Neural cell (in vitro differentiated cells): ENCODE data around the gene IL17D. TPM values are rescaled to one million over a fixed set of nuclear protein-coding genes. Genes with fewer than 3 reads are reported as not detected.

ENCODE experiments used
- H2AFZ ChIP-seq: fragments of 200-600, 300-800 bp; sonication (generic), shearing (Covaris generic); 2 replicates; pipeline ENCODE4 v1.6.0; 2014; ENCODE audit warnings: low read depth, mild to moderate bottlenecking, antibody characterized with exemption, low read length, moderate library complexity
- H3F3A ChIP-seq: fragments of 200-600 bp; shearing (Covaris generic); 2 replicates; pipeline ENCODE4 v1.6.1; 2016; ENCODE audit warnings: mild to moderate bottlenecking, moderate library complexity, mixed read lengths, antibody characterized with exemption, low read length; ENCODE audit not compliant: insufficient read depth, poor library complexity, severe bottlenecking
- H3K27ac ChIP-seq: fragments of 200-600, 300-800 bp; sonication (generic), shearing (Covaris generic); 2 replicates; pipeline ENCODE4 v1.5.1; 2014; ENCODE audit warnings: mild to moderate bottlenecking, low read length, moderate library complexity
- H3K27me3 ChIP-seq: fragments of 300-800, 200-600 bp; sonication (generic), shearing (Covaris generic); 2 replicates; pipeline ENCODE4 v1.6.0; 2014; ENCODE audit warnings: mild to moderate bottlenecking, low read depth, low read length, moderate library complexity; ENCODE audit not compliant: insufficient read depth
- H3K36me3 ChIP-seq: fragments of 300-800, 200-600 bp; sonication (generic), shearing (Covaris generic); 2 replicates; pipeline ENCODE4 v1.5.1; 2014; ENCODE audit warnings: mild to moderate bottlenecking, antibody characterized with exemption, low read length, moderate library complexity; ENCODE audit not compliant: insufficient read depth
- H3K4me2 ChIP-seq: fragments of 300-800, 200-600 bp; sonication (generic), shearing (Covaris generic); 2 replicates; pipeline ENCODE4 v1.6.0; 2014; ENCODE audit warnings: mild to moderate bottlenecking, low read length
- H3K4me3 ChIP-seq: fragments of 300-800, 200-600 bp; sonication (generic), shearing (Covaris generic); 2 replicates; pipeline ENCODE4 v1.5.1; 2014; ENCODE audit warnings: mild to moderate bottlenecking, low read length, moderate library complexity
- H3K79me2 ChIP-seq: fragments of 200-600 bp; shearing (Covaris generic); replicated peaks from 2 replicates; pipeline ENCODE4 v1.6.0; 2014; ENCODE audit warnings: mild to moderate bottlenecking, low read length, moderate library complexity; ENCODE audit not compliant: insufficient read depth
- H3K9ac ChIP-seq: fragments of 300-800, 200-600 bp; sonication (generic), shearing (Covaris generic); 2 replicates; pipeline ENCODE4 v1.6.1; 2016; ENCODE audit warnings: mild to moderate bottlenecking, low read length, mixed read lengths
- H3K9me2 ChIP-seq: fragments of 200-600 bp; shearing (Covaris generic); 2 replicates; pipeline ENCODE4 v1.6.1; 2016; ENCODE audit warnings: mild to moderate bottlenecking, low read length, mixed read lengths; ENCODE audit not compliant: insufficient read depth
- H3K9me3 ChIP-seq: fragments of 200-600, 300-800 bp; sonication (generic), shearing (Covaris generic); 2 replicates; pipeline ENCODE4 v1.6.1; 2016; ENCODE audit warnings: mild to moderate bottlenecking, mixed run types, low read length, moderate library complexity, mixed read lengths
- H4K20me1 ChIP-seq: fragments of 200-600 bp; shearing (Covaris generic); 2 replicates; pipeline ENCODE4 v1.6.1; 2016; ENCODE audit warnings: mild to moderate bottlenecking, mixed run types; ENCODE audit not compliant: insufficient read depth
- CTCF ChIP-seq: fragments of 450-650 bp; IDR thresholded peaks from 2 replicates; pipeline ENCODE4 v1.5.1; 2014; ENCODE audit warnings: antibody characterized with exemption, mild to moderate bottlenecking, moderate library complexity; ENCODE audit not compliant: poor library complexity, severe bottlenecking
- EP300 ChIP-seq: fragments of 450-650 bp; conservative IDR thresholded peaks from 2 replicates; pipeline ENCODE4 v1.6.1; 2014; ENCODE audit warnings: antibody characterized with exemption, mild to moderate bottlenecking, moderate library complexity; ENCODE audit not compliant: poor library complexity, severe bottlenecking
- EZH2 ChIP-seq: fragments of 200-600, 300-800 bp; shearing (Covaris generic), sonication (generic); IDR thresholded peaks from 2 replicates; pipeline ENCODE4 v1.6.1; 2014; ENCODE audit warnings: antibody characterized with exemption, low read length, borderline replicate concordance, mild to moderate bottlenecking; ENCODE audit not compliant: insufficient read depth, poor library complexity, severe bottlenecking
- MXI1 ChIP-seq: fragments of 450-650 bp; conservative IDR thresholded peaks from 2 replicates; pipeline ENCODE4 v1.6.1; 2014; ENCODE audit warnings: antibody characterized with exemption, mild to moderate bottlenecking; ENCODE audit not compliant: poor library complexity, severe bottlenecking
- POLR2AphosphoS5 ChIP-seq: IDR thresholded peaks from 2 replicates; pipeline ENCODE4 v1.6.1; 2012
- RAD21 ChIP-seq: fragments of 450-650 bp; conservative IDR thresholded peaks from 2 replicates; pipeline ENCODE4 v1.6.1; 2014; ENCODE audit warnings: antibody characterized with exemption, mild to moderate bottlenecking, moderate library complexity
- SMC3 ChIP-seq: fragments of 450-650 bp; conservative IDR thresholded peaks from 2 replicates; pipeline ENCODE4 v1.6.1; 2014; ENCODE audit warnings: antibody characterized with exemption, mild to moderate bottlenecking, moderate library complexity; ENCODE audit not compliant: poor library complexity
- TAF1 ChIP-seq: IDR thresholded peaks from 2 replicates; pipeline ENCODE4 v1.6.1; 2012; ENCODE audit warnings: low read depth
- polyA plus RNA-seq: library from polyadenylated mRNA; depleted of rRNA; stranded (reverse); fragments of >200 nt; gene quantifications from 2 replicates; pipeline ENCODE4 v1.2.3, GENCODE V29; 2014
- TF ChIP-seq, protein P1 (sequence below): IDR thresholded peaks from 2 replicates; pipeline ENCODE4 v1.6.1; 2012; ENCODE audit warnings: borderline replicate concordance

The IL17D gene
- polyA plus RNA-seq, 1 donor from 2014 or later, result 14.5 TPM

GRCh38 chr13:20728579-20729311, 25.2 kb downstream of the IL17D start:
- H3K9me3 ChIP-seq, result no peaks in the 10 kb centered on the region
- H3K4me3 ChIP-seq, result no peak overlapping the region
- H3K36me3 ChIP-seq, result no peaks in the 10 kb centered on the region
- H3F3A ChIP-seq, result no peaks in the 10 kb centered on the region
- no peaks in the 10 kb centered on the region for H4K20me1 ChIP-seq
- H3K9me2 ChIP-seq, result no peaks in the 10 kb centered on the region
- H3K79me2 ChIP-seq, result no peaks in the 10 kb centered on the region
- no peak overlapping the region for H3K9ac ChIP-seq
- no peaks in the 10 kb centered on the region for H3K27me3 ChIP-seq
- H3K4me2 ChIP-seq, result no peak overlapping the region
- TF ChIP-seq CTCF (no peak), SMC3 (no peak), MXI1 (no peak), TAF1 (no peak), POLR2AphosphoS5 (no peak), EP300 (no peak), RAD21 (no peak), EZH2 (no peak)
- TF ChIP-seq, protein P1, sequence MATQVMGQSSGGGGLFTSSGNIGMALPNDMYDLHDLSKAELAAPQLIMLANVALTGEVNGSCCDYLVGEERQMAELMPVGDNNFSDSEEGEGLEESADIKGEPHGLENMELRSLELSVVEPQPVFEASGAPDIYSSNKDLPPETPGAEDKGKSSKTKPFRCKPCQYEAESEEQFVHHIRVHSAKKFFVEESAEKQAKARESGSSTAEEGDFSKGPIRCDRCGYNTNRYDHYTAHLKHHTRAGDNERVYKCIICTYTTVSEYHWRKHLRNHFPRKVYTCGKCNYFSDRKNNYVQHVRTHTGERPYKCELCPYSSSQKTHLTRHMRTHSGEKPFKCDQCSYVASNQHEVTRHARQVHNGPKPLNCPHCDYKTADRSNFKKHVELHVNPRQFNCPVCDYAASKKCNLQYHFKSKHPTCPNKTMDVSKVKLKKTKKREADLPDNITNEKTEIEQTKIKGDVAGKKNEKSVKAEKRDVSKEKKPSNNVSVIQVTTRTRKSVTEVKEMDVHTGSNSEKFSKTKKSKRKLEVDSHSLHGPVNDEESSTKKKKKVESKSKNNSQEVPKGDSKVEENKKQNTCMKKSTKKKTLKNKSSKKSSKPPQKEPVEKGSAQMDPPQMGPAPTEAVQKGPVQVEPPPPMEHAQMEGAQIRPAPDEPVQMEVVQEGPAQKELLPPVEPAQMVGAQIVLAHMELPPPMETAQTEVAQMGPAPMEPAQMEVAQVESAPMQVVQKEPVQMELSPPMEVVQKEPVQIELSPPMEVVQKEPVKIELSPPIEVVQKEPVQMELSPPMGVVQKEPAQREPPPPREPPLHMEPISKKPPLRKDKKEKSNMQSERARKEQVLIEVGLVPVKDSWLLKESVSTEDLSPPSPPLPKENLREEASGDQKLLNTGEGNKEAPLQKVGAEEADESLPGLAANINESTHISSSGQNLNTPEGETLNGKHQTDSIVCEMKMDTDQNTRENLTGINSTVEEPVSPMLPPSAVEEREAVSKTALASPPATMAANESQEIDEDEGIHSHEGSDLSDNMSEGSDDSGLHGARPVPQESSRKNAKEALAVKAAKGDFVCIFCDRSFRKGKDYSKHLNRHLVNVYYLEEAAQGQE, result no peak
- no peak overlapping the region for H3K27ac ChIP-seq
- H2AFZ ChIP-seq, result no peak overlapping the region

DNA sequence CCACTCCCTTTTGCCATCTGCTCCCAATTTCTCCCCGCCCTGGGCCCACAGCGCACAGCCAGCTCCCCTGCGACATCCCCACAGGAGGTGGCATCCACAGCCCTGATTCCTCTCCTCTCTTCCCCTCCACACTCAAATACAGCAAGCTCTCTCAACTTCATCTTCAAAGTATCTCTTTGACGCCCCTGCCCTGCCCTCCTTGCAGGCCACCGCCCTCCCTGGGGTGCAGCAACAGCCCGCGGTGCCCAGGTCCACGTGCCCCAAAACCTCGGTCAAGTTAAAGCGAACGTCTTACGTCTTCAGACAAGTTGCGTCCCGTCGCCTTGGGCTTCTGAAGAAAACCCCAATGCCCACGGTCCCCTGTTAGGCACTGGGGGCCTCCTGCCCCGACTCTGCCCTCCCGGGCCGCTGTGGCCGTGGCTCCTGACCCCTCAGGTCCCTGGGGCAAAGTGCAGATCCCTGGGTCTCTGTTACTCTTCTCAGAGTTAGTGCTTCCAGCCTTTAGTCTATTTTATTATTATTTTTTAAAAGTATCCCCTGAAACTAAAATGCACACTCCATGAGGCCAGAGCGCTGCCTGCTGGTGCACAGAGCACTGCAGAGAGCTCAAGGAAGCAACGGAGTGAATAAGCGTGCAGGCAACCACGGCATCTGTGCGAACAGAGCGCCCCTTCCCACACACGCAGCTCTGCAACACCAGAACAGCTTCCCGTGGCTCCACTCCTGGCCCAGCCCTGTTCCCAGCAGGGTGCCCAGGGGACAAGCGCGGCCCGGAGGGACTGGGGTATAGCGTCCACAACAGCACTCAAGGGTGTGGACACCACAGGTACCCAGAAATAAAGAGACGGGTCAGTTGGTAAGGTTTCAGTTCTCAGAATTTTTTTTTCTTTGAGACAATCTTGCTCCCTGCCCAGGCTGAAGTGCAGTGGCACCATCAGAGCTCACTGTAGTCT, 26.4 kb downstream of the IL17D start:
- Histone ChIP-seq H3K9ac (no peak overlapping the region), H3F3A (no peaks in the 10 kb centered on the region), H3K9me2 (no peaks in the 10 kb centered on the region), H3K9me3 (no peaks in the 10 kb centered on the region), H3K4me3 (no peak overlapping the region), H3K27ac (no peak overlapping the region), H4K20me1 (no peaks in the 10 kb centered on the region), H3K27me3 (no peaks in the 10 kb centered on the region), H3K4me2 (no peak overlapping the region), H2AFZ (no peak overlapping the region), H3K36me3 (no peaks in the 10 kb centered on the region), H3K79me2 (no peaks in the 10 kb centered on the region)
- TF ChIP-seq EZH2, result no peak
- no peak for TF ChIP-seq SMC3
- no peak for TF ChIP-seq POLR2AphosphoS5
- TF ChIP-seq CTCF, result no peak
- TF ChIP-seq, protein P1, result no peak
- TF ChIP-seq EP300, result no peak
- no peak for TF ChIP-seq RAD21
- no peak for TF ChIP-seq TAF1
- TF ChIP-seq MXI1, result no peak
